HFFc6 (cell line): ENCODE data around the gene SLC39A3. TPM values are rescaled to one million over a fixed set of nuclear protein-coding genes. Genes with fewer than 3 reads are reported as not detected.

ENCODE experiments used
- DNase-seq: peaks from one replicate; pipeline ENCODE4 v3.0.0-alpha.2; 2018
- H3K27ac Mint-ChIP-seq: 2 replicates; pipeline ENCODE4 v1.8.0; 2020; ENCODE audit warnings: mild to moderate bottlenecking, mixed read lengths
- H3K27me3 Mint-ChIP-seq: 2 replicates; pipeline ENCODE4 v1.8.0; 2021; ENCODE audit warnings: mild to moderate bottlenecking, moderate library complexity, mixed read lengths; ENCODE audit not compliant: insufficient read depth
- H3K36me3 Mint-ChIP-seq: 2 replicates; pipeline ENCODE4 v1.8.0; 2021; ENCODE audit warnings: low read depth, mixed read lengths
- H3K4me1 Mint-ChIP-seq: 2 replicates; pipeline ENCODE4 v1.8.0; 2020; ENCODE audit warnings: low read depth, mixed read lengths
- H3K4me3 Mint-ChIP-seq: 2 replicates; pipeline ENCODE4 v1.8.0; 2020; ENCODE audit warnings: mild to moderate bottlenecking, moderate library complexity, mixed read lengths
- H3K9me3 Mint-ChIP-seq: 2 replicates; pipeline ENCODE4 v1.8.0; 2020; ENCODE audit warnings: mild to moderate bottlenecking, mixed read lengths
- total RNA-seq, 6 experiments: library from RNA; stranded (reverse); fragmentation: NEBNext Ultra II Directional; extraction: Animal tissue kit (Norgen Biotek cat#: 25700); gene quantifications; 2 replicates in 1 of 6; 3 replicates in 5 of 6; pipeline ENCODE4 v1.2.3, GENCODE V29; 2021
- TF ChIP-seq, protein P1 (sequence below): fragments of 200-600 bp; sonication (generic); IDR thresholded peaks from 2 replicates; pipeline ENCODE4 v1.5.0; 2021; ENCODE audit warnings: antibody characterized with exemption, mild to moderate bottlenecking

The SLC39A3 gene
- total RNA-seq, 6 experiments from 2014 or later = 39.2 to 49.1 (median 42.5) TPM

DNA sequence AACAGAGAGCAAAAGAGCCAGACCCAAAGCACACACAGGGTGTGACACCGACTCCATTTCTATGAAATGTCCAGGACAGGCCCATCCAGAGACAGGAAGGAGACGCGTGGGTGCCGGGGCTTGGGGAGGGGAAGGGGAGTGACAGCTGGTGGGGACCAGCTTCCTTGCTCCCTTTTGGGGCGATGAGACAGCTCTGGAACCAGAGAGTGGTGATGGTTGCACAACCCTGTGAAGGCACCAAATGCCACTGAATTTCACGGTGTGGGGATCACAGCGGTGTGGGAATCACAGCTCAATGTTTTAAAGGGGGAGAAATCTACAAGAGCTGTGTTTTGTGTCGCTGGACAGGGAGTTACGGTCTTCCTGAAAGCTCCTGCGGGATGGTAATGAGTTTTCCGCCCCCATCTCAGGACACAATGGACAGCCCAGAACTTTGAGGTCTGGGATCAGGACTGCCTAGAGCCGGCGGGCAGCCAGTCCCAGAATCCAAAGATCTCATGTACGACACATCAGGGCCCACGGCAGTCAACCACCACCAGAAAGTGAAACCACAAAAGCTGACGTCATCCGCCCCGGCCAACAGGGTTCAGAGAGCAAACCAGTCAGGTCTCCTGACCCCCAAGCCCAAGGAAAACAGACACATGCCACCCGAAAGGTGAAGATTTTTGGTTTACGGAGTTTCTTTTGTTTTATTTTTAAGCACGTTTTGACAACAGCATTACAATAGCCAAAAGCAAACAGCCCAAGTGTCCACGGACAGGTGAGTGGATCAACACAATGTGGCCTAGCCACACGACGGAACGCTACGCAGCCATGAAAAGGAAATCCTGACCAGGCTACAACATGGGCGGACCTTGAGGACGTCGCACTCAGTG lies 36.0 kb upstream of the SLC39A3 start:
- peak overlapping the region; percentile 87 for H3K27ac Mint-ChIP-seq
- peaks cover 31% of the 10 kb centered on the region for H3K4me1 Mint-ChIP-seq
- TF ChIP-seq, protein P1, sequence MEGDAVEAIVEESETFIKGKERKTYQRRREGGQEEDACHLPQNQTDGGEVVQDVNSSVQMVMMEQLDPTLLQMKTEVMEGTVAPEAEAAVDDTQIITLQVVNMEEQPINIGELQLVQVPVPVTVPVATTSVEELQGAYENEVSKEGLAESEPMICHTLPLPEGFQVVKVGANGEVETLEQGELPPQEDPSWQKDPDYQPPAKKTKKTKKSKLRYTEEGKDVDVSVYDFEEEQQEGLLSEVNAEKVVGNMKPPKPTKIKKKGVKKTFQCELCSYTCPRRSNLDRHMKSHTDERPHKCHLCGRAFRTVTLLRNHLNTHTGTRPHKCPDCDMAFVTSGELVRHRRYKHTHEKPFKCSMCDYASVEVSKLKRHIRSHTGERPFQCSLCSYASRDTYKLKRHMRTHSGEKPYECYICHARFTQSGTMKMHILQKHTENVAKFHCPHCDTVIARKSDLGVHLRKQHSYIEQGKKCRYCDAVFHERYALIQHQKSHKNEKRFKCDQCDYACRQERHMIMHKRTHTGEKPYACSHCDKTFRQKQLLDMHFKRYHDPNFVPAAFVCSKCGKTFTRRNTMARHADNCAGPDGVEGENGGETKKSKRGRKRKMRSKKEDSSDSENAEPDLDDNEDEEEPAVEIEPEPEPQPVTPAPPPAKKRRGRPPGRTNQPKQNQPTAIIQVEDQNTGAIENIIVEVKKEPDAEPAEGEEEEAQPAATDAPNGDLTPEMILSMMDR = no peak
- H3K27me3 Mint-ChIP-seq = no peaks in the 10 kb centered on the region; the same call in 1 of the 2 replicates
- H3K36me3 Mint-ChIP-seq = peaks cover 29% of the 10 kb centered on the region
- DNase-seq = no peak
- H3K9me3 Mint-ChIP-seq = no peaks in the 10 kb centered on the region
- H3K4me3 Mint-ChIP-seq = peak overlapping the region; percentile 79

GRCh38 chr19:2774953-2775555 lies 35.2 kb upstream of the SLC39A3 start:
- Mint-ChIP-seq H3K27ac (peak overlapping the region; percentile 87), H3K9me3 (no peaks in the 10 kb centered on the region), H3K4me3 (peak overlapping the region; percentile 79; the same call in 1 of the 2 replicates), H3K4me1 (peaks cover 24% of the 10 kb centered on the region), H3K36me3 (peaks cover 24% of the 10 kb centered on the region), H3K27me3 (no peaks in the 10 kb centered on the region; the same call in 1 of the 2 replicates)
- DNase-seq = no peak
- TF ChIP-seq, protein P1 = no peak

- Mint-ChIP-seq H3K27ac (0 out of 2 replicates have a peak overlapping the region, but pooled peaks have one; percentile 16), H3K27me3 (no peaks in the 10 kb centered on the region; the same call in 1 of the 2 replicates), H3K36me3 (peaks cover 23% of the 10 kb centered on the region), H3K4me3 (no peak overlapping the region), H3K4me1 (peaks cover 22% of the 10 kb centered on the region), H3K9me3 (no peaks in the 10 kb centered on the region)
- TF ChIP-seq, protein P1 = no peak
- DNase-seq = no peak
Measured at GRCh38 chr19:2774083-2774679, 34.4 kb upstream of the SLC39A3 start.

DNA sequence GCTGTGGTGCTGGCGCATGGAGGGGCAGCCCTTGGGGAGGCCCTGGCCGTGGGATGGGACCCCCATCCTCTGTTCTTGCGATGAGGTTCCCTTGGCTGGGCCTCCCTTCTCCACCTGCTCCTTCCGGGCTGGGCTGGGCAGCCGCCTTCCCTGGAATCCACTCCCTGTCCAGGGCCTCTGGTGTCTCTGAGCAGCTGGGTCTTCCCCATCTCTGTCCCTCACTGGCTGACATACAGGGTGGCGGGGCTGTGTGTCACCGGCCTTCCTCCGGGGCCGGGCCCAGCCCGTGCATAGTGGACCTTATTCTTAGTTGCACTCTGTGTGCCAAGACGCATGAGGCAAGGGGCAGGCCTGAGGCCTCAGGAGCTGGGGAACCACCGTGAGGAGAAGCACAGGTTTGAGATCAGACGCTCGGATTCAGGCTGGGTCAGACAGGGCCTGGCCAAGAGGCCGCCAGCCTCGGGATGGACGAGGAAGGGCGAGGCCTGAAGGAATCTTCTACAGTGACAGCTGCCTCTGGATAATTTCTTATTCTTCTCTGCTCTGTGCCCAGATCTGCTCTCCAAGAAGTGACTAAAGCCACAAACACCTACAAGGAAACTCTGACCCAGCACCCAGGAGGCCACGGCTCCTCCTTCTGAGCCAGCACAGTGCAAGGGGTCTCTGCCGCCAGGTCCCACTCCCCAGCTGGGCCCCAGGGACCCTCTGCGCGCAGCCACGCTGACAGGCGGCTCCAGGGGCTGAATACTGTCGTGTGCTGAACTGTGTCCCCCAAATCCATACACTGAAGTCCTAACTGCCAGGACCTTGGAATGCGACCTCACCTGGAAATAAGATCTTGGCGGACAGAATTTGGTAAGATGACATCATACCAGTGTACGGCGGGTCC lies 32.2 kb upstream of the SLC39A3 start:
- Mint-ChIP-seq H3K27me3 (no peaks in the 10 kb centered on the region; the same call in 1 of the 2 replicates), H3K4me3 (no peak overlapping the region), H3K36me3 (peaks cover 19% of the 10 kb centered on the region), H3K27ac (peak overlapping the region; percentile 69), H3K4me1 (peaks cover 22% of the 10 kb centered on the region), H3K9me3 (no peaks in the 10 kb centered on the region)
- TF ChIP-seq, protein P1 = no peak
- DNase-seq = no peak
